ENCODE results near the gene SHC1. TPM values are rescaled to one million over a fixed set of nuclear protein-coding genes. Genes with fewer than 3 reads are reported as not detected.

SHC1 gene
- total and polyA plus RNA-seq, 2 experiments from 2014 or later = 66.8 to 80.3 TPM

- Histone ChIP-seq H3K27ac (peak overlapping the region; percentile 99), H3K4me1 (ENCODE audit: low read depth) (peaks cover 16% of the 10 kb centered on the region), H3K9me3 (ENCODE audit: low read depth) (no peaks in the 10 kb centered on the region), H3K27me3 (no peaks in the 10 kb centered on the region), H3K36me3 (no peaks in the 10 kb centered on the region), H3K4me3 (peak overlapping the region; percentile 44)
- TF ChIP-seq, protein P1, sequence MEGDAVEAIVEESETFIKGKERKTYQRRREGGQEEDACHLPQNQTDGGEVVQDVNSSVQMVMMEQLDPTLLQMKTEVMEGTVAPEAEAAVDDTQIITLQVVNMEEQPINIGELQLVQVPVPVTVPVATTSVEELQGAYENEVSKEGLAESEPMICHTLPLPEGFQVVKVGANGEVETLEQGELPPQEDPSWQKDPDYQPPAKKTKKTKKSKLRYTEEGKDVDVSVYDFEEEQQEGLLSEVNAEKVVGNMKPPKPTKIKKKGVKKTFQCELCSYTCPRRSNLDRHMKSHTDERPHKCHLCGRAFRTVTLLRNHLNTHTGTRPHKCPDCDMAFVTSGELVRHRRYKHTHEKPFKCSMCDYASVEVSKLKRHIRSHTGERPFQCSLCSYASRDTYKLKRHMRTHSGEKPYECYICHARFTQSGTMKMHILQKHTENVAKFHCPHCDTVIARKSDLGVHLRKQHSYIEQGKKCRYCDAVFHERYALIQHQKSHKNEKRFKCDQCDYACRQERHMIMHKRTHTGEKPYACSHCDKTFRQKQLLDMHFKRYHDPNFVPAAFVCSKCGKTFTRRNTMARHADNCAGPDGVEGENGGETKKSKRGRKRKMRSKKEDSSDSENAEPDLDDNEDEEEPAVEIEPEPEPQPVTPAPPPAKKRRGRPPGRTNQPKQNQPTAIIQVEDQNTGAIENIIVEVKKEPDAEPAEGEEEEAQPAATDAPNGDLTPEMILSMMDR (IDR thresholded peaks at IDR 0.05; ENCODE audit: low read depth, low read length) = no peak
- no peak for DNase-seq (ENCODE audit: low read depth in 1 of 2, low spot score in 1 of 2)
Observed at GRCh38 chr1:154937988-154938386, 32.6 kb downstream of the SHC1 start.

DNA sequence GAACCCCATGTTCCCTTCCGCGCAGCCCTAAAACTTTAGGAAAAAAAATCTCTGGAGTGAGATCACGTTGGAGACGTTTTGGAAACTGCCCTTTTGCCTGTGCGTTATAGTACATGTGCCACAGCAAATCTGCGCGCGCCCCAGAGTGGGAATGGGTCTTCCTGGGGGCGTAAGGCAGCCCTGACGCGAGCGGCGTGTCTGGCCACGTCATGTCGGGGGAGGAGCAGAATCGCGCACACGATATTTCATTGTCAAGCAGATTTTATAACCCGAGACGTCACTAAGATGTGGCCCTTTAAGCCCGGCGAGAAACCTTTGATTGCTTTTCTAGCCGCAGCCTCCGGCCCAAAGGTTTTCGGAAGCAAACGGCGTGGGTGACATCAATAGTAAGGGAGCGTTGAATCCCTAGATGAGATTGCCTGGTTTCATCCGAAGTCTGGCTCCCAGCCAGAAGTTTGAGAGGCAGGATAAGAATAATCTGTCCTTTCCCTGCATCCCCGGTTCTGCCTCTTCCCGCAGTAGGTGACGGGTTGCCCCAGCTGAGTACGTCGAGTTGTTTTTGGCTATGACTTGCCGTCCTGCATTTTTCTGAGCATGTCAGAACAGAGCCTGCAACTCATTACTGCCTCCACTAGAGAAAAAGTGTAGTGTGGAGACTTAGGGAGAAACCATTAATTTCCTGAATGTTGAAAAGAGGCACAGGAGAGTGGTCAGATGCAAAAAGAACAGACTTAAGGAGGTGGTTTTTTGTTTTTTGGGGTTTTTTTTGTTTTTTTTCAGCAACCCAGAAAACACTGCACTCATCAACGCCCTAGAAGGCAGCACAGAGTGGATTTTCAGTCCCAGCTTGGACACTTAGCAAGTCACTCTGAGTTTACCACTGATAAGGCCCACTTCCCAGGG, 33.2 kb downstream of the SHC1 start:
- Histone ChIP-seq H3K4me3 (peak overlapping the region; percentile 44), H3K9me3 (ENCODE audit: low read depth) (no peaks in the 10 kb centered on the region), H3K27me3 (no peaks in the 10 kb centered on the region), H3K36me3 (no peaks in the 10 kb centered on the region), H3K27ac (peak overlapping the region; percentile 99), H3K4me1 (ENCODE audit: low read depth) (peaks cover 16% of the 10 kb centered on the region)
- TF ChIP-seq, protein P1 (IDR thresholded peaks at IDR 0.05; ENCODE audit: low read depth, low read length) = peak; percentile 37
- DNase-seq (ENCODE audit: low read depth in 1 of 2, low spot score in 1 of 2) = peak; percentile 92 to 98

DNA sequence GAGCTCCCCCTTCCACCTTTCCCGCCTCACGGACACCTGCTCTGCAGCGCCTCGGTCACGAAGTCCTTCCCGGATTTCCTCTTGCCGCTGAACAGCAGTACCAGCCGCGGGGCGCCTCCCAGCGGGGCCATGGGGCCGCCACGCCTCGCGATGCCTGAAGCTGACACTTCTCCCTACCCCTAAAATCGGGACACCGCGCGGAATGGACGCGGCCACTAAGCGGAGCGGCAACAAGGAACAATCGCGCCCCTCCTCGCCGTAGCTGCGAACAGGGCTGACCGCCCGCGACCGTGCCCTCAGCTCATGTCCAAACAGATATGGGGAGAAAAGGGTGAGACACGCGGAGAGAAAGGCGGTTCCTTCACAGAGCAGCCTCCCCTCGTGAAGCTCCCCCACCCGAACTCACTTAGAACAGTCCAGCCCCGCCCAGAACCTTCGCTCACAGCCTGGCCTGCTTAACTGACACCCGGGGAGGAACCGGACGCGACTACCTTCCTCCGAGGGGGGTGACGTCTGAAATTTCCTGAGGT, 33.9 kb downstream of the SHC1 start, which contains the start of gene PMVK:
Gene PMVK (minus strand): TSS at position 165 of the 530 bp plus-strand sequence. CDS start 34 bp downstream, at position 131.
- no peaks in the 10 kb centered on the region for H3K36me3 ChIP-seq
- TF ChIP-seq, protein P1 (IDR thresholded peaks at IDR 0.05; ENCODE audit: low read depth, low read length) = peak; percentile 45
- peaks cover 20% of the 10 kb centered on the region for H3K4me1 ChIP-seq (ENCODE audit: low read depth)
- no peaks in the 10 kb centered on the region for H3K9me3 ChIP-seq (ENCODE audit: low read depth)
- peak; percentile 97 to 98 for DNase-seq (ENCODE audit: low read depth in 1 of 2, low spot score in 1 of 2)
- no peaks in the 10 kb centered on the region for H3K27me3 ChIP-seq
- peak within 1 kb of the TSS; percentile 99 for H3K27ac ChIP-seq
- H3K4me3 ChIP-seq = peak within 1 kb of the TSS; percentile 44

- no peaks in the 10 kb centered on the region for H3K9me3 ChIP-seq (ENCODE audit: low read depth)
- H3K27ac ChIP-seq = peak overlapping the region; percentile 99
- TF ChIP-seq, protein P1 (IDR thresholded peaks at IDR 0.05; ENCODE audit: low read depth, low read length) = no peak
- peaks cover 19% of the 10 kb centered on the region for H3K4me1 ChIP-seq (ENCODE audit: low read depth)
- no peaks in the 10 kb centered on the region for H3K27me3 ChIP-seq
- H3K4me3 ChIP-seq = peak overlapping the region; percentile 44
- DNase-seq (ENCODE audit: low read depth in 1 of 2, low spot score in 1 of 2) = no peak
- no peaks in the 10 kb centered on the region for H3K36me3 ChIP-seq
Observed at GRCh38 chr1:154935749-154936554, 34.6 kb downstream of the SHC1 start.

DNA sequence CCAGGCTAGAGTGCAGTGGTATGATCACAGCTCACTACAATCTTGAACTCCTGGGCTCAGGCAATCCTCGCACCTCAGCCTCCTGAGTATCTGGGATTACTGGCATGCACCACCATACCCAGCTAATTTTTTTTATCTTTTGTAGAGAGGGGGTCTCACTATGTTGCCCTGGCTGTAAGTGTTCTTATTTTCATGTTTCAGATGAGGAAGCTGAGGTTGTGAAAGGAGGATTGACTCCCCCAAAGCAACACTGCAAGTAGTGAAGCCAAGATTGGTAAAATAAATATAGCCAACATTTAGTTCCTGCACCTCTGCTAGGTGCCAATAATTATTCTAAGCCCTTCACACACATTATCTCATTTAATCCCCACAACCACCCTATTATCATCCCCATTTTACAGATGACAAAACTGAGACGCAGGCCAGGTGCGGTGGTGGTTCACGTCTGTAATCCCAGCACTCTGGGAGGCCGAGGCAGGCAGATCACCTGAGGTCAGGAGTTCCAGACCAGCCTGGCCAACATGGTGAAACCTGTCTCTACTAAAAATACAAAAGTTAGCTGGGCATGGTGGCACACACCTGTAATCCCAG, 36.1 kb downstream of the SHC1 start:
- no peaks in the 10 kb centered on the region for H3K36me3 ChIP-seq
- no peak overlapping the region for H3K4me3 ChIP-seq
- TF ChIP-seq, protein P1 (IDR thresholded peaks at IDR 0.05; ENCODE audit: low read depth, low read length) = no peak
- no peaks in the 10 kb centered on the region for H3K9me3 ChIP-seq (ENCODE audit: low read depth)
- no peaks in the 10 kb centered on the region for H3K27me3 ChIP-seq
- DNase-seq (ENCODE audit: low read depth in 1 of 2, low spot score in 1 of 2) = no peak
- peaks cover 17% of the 10 kb centered on the region for H3K4me1 ChIP-seq (ENCODE audit: low read depth)
- H3K27ac ChIP-seq = no peak overlapping the region

Data from cardiac muscle cell (in vitro differentiated cells and primary cell).